SU-DHL-6 (cell line): ENCODE results near the gene ACTC1.

ENCODE experiments used
- EZH2phosphoT487 ChIP-seq: fragments of 200-600 bp; sonication (generic), shearing (Covaris generic); conservative IDR thresholded peaks from 2 replicates; pipeline ENCODE4 v1.6.1; 2018; ENCODE audit warnings: mild to moderate bottlenecking, antibody characterized with exemption, low read length, moderate library complexity, mixed read lengths
- TF ChIP-seq, protein P1 (sequence below): fragments of 200-600 bp; sonication (generic); IDR thresholded peaks from one replicate; pipeline ENCODE4 v1.5.1; 2017; ENCODE audit warnings: antibody characterized with exemption, mild to moderate bottlenecking, low read length, moderate library complexity; ENCODE audit not compliant: insufficient read depth, poor library complexity, severe bottlenecking

DNA sequence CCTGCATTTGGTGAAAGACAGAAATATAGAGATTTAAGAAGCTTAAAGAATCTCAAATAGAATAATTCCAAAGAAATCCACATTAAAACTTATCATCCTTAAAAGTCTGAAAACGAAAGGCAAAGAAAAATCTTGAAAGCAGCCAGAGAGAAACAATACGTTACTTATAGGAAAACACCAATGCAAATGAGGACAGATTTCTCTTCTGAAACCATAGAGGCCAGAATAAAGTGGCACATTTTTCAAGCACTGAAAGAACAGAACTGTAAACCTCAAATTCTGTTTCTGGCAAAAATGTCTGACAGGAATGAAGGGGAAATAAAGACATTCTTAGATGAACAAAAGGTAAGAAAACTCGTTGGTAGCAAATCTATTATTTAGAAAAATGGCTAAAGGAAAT, 13.8 kb upstream of the ACTC1 start:
- TF ChIP-seq, protein P1, sequence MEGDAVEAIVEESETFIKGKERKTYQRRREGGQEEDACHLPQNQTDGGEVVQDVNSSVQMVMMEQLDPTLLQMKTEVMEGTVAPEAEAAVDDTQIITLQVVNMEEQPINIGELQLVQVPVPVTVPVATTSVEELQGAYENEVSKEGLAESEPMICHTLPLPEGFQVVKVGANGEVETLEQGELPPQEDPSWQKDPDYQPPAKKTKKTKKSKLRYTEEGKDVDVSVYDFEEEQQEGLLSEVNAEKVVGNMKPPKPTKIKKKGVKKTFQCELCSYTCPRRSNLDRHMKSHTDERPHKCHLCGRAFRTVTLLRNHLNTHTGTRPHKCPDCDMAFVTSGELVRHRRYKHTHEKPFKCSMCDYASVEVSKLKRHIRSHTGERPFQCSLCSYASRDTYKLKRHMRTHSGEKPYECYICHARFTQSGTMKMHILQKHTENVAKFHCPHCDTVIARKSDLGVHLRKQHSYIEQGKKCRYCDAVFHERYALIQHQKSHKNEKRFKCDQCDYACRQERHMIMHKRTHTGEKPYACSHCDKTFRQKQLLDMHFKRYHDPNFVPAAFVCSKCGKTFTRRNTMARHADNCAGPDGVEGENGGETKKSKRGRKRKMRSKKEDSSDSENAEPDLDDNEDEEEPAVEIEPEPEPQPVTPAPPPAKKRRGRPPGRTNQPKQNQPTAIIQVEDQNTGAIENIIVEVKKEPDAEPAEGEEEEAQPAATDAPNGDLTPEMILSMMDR: no peak
- no peak for TF ChIP-seq EZH2phosphoT487
